ENCODE results near the gene GAB2. TPM values are rescaled to one million over a fixed set of nuclear protein-coding genes. Genes with fewer than 3 reads are reported as not detected.

Gene GAB2
- total and polyA plus RNA-seq, 10 of the 15 experiments (the other 5 are each of a cell fraction or from before 2014, with no cell fraction given), result 0.69 to 12.6 (median 3.8) TPM

DNA sequence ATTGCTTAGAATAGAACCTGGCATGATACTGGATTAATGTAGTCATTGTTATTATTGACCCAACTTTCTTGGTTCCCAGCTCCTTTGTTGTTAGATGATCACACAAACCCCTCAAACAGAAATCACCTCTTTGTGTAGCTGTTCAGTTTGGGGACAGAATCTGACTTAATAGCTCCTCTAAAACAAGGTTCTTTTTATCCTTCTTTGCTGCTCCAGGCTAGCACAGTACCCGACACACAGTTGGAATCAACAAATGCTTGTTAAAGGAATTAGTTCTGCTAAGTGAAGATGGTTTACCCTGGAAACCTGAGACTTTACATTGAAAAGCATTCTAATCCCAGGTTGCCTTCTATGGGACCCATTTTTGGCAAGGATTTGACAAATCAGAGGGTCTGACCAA, 43.9 kb downstream of the GAB2 start:
- FAIRE-seq, result no peak
- H3K9ac ChIP-seq (ENCODE audit: control insufficient read depth, insufficient read depth, low read length), result no peak overlapping the region
- no peaks in the 10 kb centered on the region for H3K4me1 ChIP-seq (ENCODE audit: control insufficient read depth, insufficient read depth, low read length)
- BruUV-seq (replicated peaks), result no TSS peak
- no peak overlapping the region for H3K27ac ChIP-seq (ENCODE audit: control insufficient read depth, insufficient read depth)
- no peak overlapping the region for H2AFZ ChIP-seq (ENCODE audit: control insufficient read depth, low read depth, low read length)
- SMC1A ChIA-PET (ENCODE audit: uncharacterized antibody, unreplicated experiment), result no interaction called here
- peaks cover 3% of the 10 kb centered on the region; the same call in 2 of the 3 replicates for H3K9me3 ChIP-seq (replicated peaks; ENCODE audit: control insufficient read depth, insufficient read depth, low read length)
- no peaks in the 10 kb centered on the region for H3K79me2 ChIP-seq (ENCODE audit: control insufficient read depth, insufficient read depth, low read length)
- 86% methylated on average over 1 of the region's 1 CpG for WGBS (ENCODE audit: insufficient coverage, insufficient replicate concordance, low lambda C conversion rate, missing lambda C conversion rate)
- in situ Hi-C loops (cut with MboI) (no loop called here), intact Hi-C loops (cut with micrococcal nuclease; ENCODE audit: unreplicated experiment) (no loop called here)
- no peaks in the 10 kb centered on the region for H3K27me3 ChIP-seq (replicated peaks in 1 of 2; ENCODE audit: control insufficient read depth in 2 of 2, insufficient read depth in 2 of 2, low read length in 1 of 2)
- DNase-seq (ENCODE audit: low read depth, low spot score), result no peak
- H3K4me3 ChIP-seq, result no peak overlapping the region
- no peak for TF ChIP-seq TCF7 (IDR thresholded peaks at IDR 0.05; ENCODE audit: borderline replicate concordance)
- TF ChIP-seq EED (IDR thresholded peaks at IDR 0.05; ENCODE audit: low read depth), result no peak
- TF ChIP-seq MLLT1 (IDR thresholded peaks at IDR 0.05), result no peak
- TF ChIP-seq CEBPB (IDR thresholded peaks at IDR 0.05; ENCODE audit: borderline replicate concordance in 1 of 2, low read depth in 2 of 2, low read length in 2 of 2), result no peak
- no peak for TF ChIP-seq IRF4 (IDR thresholded peaks at IDR 0.05; ENCODE audit: low read depth, low read length)
- TF ChIP-seq ZBTB33 (IDR thresholded peaks at IDR 0.05), result no peak
- no peak for TF ChIP-seq EP300 (IDR thresholded peaks at IDR 0.05; ENCODE audit: borderline replicate concordance in 1 of 2, control insufficient read depth in 1 of 2, low read depth in 2 of 2, low read length in 2 of 2)
- TF ChIP-seq, protein P1, sequence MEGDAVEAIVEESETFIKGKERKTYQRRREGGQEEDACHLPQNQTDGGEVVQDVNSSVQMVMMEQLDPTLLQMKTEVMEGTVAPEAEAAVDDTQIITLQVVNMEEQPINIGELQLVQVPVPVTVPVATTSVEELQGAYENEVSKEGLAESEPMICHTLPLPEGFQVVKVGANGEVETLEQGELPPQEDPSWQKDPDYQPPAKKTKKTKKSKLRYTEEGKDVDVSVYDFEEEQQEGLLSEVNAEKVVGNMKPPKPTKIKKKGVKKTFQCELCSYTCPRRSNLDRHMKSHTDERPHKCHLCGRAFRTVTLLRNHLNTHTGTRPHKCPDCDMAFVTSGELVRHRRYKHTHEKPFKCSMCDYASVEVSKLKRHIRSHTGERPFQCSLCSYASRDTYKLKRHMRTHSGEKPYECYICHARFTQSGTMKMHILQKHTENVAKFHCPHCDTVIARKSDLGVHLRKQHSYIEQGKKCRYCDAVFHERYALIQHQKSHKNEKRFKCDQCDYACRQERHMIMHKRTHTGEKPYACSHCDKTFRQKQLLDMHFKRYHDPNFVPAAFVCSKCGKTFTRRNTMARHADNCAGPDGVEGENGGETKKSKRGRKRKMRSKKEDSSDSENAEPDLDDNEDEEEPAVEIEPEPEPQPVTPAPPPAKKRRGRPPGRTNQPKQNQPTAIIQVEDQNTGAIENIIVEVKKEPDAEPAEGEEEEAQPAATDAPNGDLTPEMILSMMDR (IDR thresholded peaks at IDR 0.05 in 2 of 3, conservative IDR thresholded peaks at IDR 0.05 in 1 of 3; ENCODE audit: control insufficient read depth in 2 of 3, extremely low read depth in 1 of 3, insufficient read depth in 1 of 3, low read depth in 3 of 3, low read length in 3 of 3), result no peak
- TF ChIP-seq ESRRA (IDR thresholded peaks at IDR 0.05; ENCODE audit: low read length), result no peak
- POLR2A ChIA-PET, result interaction anchor here (0.6 kb wide), 1 partner anchor 132 kb away, joined by 7 read pairs; no protein-coding TSS in a partner anchor
- no peaks in the 10 kb centered on the region for H3K36me3 ChIP-seq (ENCODE audit: control insufficient read depth in 2 of 2, insufficient read depth in 2 of 2, low read length in 1 of 2)
- no peak overlapping the region for H3K4me2 ChIP-seq (ENCODE audit: control insufficient read depth, insufficient read depth)
- RAD21 ChIA-PET (ENCODE audit: unreplicated experiment), result no interaction called here
- CTCF ChIA-PET, result no interaction called here
- H4K20me1 ChIP-seq (ENCODE audit: control insufficient read depth, insufficient read depth), result no peaks in the 10 kb centered on the region
- no peak for ATAC-seq
